SK-N-SH (cell line): Measurements from ENCODE around the gene FBXO42.

Source experiments
- CTCF ChIP-seq: fragments of 200-600 bp; sonication (generic); IDR thresholded peaks from 2 replicates; pipeline ENCODE4 v1.6.1; 2017; ENCODE audit warnings: antibody characterized with exemption, mild to moderate bottlenecking, moderate library complexity
- ELF1 ChIP-seq: IDR thresholded peaks from 2 replicates; pipeline ENCODE4 v1.4.0; 2012
- GATA2 ChIP-seq: sonication (generic); formaldehyde crosslinking; IDR thresholded peaks from 2 replicates; pipeline ENCODE4 v1.5.0; 2020; ENCODE audit warnings: mild to moderate bottlenecking, missing genetic modification reagents
- MAX ChIP-seq: IDR thresholded peaks from 2 replicates; pipeline ENCODE4 v1.4.0; 2012; ENCODE audit warnings: low read depth
- POLR2AphosphoS5 ChIP-seq: IDR thresholded peaks from 2 replicates; pipeline ENCODE4 v1.6.1; 2012; ENCODE audit warnings: low read depth, low read length
- RAD21 ChIP-seq: IDR thresholded peaks from 2 replicates; pipeline ENCODE4 v1.6.1; 2012; ENCODE audit warnings: mild to moderate bottlenecking, low read length
- RCOR1 ChIP-seq: fragments of 150-350 bp; IDR thresholded peaks from 2 replicates; pipeline ENCODE4 v1.6.1; 2017; ENCODE audit warnings: antibody characterized with exemption, low read length
- USF1 ChIP-seq: IDR thresholded peaks from 2 replicates; pipeline ENCODE4 v1.4.0; 2012; ENCODE audit warnings: low read depth, borderline replicate concordance
- USF2 ChIP-seq: fragments of 150-350 bp; IDR thresholded peaks from 2 replicates; pipeline ENCODE4 v1.6.1; 2017; ENCODE audit warnings: antibody characterized with exemption, low read length, low read depth, borderline replicate concordance
- YY1 ChIP-seq: IDR thresholded peaks from 2 replicates; pipeline ENCODE4 v1.4.0; 2012; ENCODE audit warnings: low read depth, mild to moderate bottlenecking
- ZBTB33 ChIP-seq: IDR thresholded peaks from 2 replicates; pipeline ENCODE4 v1.4.0; 2012; ENCODE audit warnings: low read depth, borderline replicate concordance

GRCh38 chr1:16256478-16256877 is 95.8 kb downstream of the FBXO42 start:
- TF ChIP-seq CTCF = no peak
- TF ChIP-seq YY1 = no peak
- no peak for TF ChIP-seq USF2
- no peak for TF ChIP-seq MAX
- TF ChIP-seq RCOR1 = no peak
- no peak for TF ChIP-seq POLR2AphosphoS5
- TF ChIP-seq ZBTB33 = no peak
- no peak for TF ChIP-seq ELF1
- no peak for TF ChIP-seq USF1
- no peak for TF ChIP-seq GATA2 (CRISPR knock-in tag)
- no peak for TF ChIP-seq RAD21
